Measurements from ENCODE around the gene PLEKHG5.

DNA sequence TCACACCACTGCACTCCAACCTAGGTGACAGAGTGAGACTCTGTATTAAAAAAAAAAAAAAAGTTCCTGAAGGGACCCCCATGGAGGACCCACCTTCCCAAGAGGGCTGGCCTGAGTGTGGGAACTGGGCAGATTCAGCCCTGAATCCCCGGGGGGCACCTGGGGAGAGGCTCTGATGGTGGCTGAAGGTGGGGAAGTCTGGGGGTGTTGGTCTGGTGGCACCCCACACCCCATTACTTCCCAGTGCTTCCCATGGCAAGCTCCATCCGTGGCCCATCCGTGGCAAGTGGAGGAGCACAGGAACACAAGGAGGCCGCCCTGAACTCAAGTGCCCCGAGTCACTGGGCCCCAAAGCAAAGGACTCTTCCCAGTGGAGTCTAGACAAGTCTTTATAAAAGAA lies 24.7 kb downstream of the PLEKHG5 start:
- TF ChIP-seq SUZ12 (IDR thresholded peaks at IDR 0.05) (no peak), SP1 (IDR thresholded peaks at IDR 0.05) (no peak), TARDBP (IDR thresholded peaks at IDR 0.05) (no peak), FOXM1 (IDR thresholded peaks at IDR 0.05; ENCODE audit: borderline replicate concordance) (no peak), BHLHE40 (IDR thresholded peaks at IDR 0.05; ENCODE audit: borderline replicate concordance) (no peak), FOXK2 (IDR thresholded peaks at IDR 0.05) (no peak), NFRKB (IDR thresholded peaks at IDR 0.05) (no peak), CTBP1 (IDR thresholded peaks at IDR 0.05; ENCODE audit: borderline replicate concordance) (no peak), HDGF (IDR thresholded peaks at IDR 0.05; ENCODE audit: borderline replicate concordance) (no peak), FOXA1 (IDR thresholded peaks at IDR 0.05) (no peak), ARNT (IDR thresholded peaks at IDR 0.05) (no peak), L3MBTL2 (conservative IDR thresholded peaks at IDR 0.05) (no peak)
- TF ChIP-seq, protein P1, sequence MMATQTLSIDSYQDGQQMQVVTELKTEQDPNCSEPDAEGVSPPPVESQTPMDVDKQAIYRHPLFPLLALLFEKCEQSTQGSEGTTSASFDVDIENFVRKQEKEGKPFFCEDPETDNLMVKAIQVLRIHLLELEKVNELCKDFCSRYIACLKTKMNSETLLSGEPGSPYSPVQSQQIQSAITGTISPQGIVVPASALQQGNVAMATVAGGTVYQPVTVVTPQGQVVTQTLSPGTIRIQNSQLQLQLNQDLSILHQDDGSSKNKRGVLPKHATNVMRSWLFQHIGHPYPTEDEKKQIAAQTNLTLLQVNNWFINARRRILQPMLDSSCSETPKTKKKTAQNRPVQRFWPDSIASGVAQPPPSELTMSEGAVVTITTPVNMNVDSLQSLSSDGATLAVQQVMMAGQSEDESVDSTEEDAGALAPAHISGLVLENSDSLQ (IDR thresholded peaks at IDR 0.05): no peak

Data from HEK293T (cell line).